Endothelial cell of umbilical vein (primary cell): ENCODE measurements around the gene NOTCH1. TPM values are rescaled to one million over a fixed set of nuclear protein-coding genes. Genes with fewer than 3 reads are reported as not detected.

Source experiments
- BruUV-seq: library from RNA; stranded (reverse); fragments of 400-500 nt; replicated peaks from 2 replicates; lab custom pipeline; 2021; lab: Mats Ljungman, UMichigan
- CTCF ChIA-PET: fragments of 300-600, 350-600 bp; sonication (Branson Sonifier 250); formaldehyde crosslinking; loops from one replicate; lab custom pipeline; 2021; ENCODE audit warnings: antibody characterized with exemption, inconsistent platforms; lab: Charles Lee
- POLR2A ChIA-PET: fragments of 300-600, 350-600 bp; sonication (Branson Sonifier 250); formaldehyde crosslinking; loops from one replicate; lab custom pipeline; 2021; ENCODE audit warnings: antibody characterized with exemption, inconsistent platforms; lab: Charles Lee
- DNase-seq: peaks from one replicate; pipeline ENCODE4 v3.0.0-alpha.2; 2011; ENCODE audit warnings: low read depth, low spot score
- FAIRE-seq: peaks from 2 replicates; lab custom pipeline; 2011; peaks lifted over from hg19 to GRCh38; lab: Jason Lieb, UNC
- H2AFZ ChIP-seq: 2 replicates; pipeline ENCODE4 v1.6.0; 2012; ENCODE audit warnings: low read depth, low read length, control low read depth, inconsistent platforms
- H3K27ac ChIP-seq: 2 replicates; pipeline ENCODE4 v1.5.1; 2011; ENCODE audit warnings: low read depth, mild to moderate bottlenecking, control low read depth, low read length, moderate library complexity; ENCODE audit not compliant: insufficient read depth
- H3K27me3 ChIP-seq, 2 experiments: 2 replicates each; pipeline versions ENCODE4 v1.6.0 to v1.6.1; 2011; ENCODE audit warnings: low read length in 2 of 2, mixed read lengths in 1 of 2; ENCODE audit not compliant: control insufficient read depth in 2 of 2, insufficient read depth in 2 of 2
- H3K36me3 ChIP-seq, 2 experiments: 2 replicates in 1 of 2; 3 replicates in 1 of 2; pipeline ENCODE4 v1.5.1; 2011; ENCODE audit warnings: low read length in 2 of 2, mild to moderate bottlenecking in 1 of 2, moderate library complexity in 1 of 2; ENCODE audit not compliant: control insufficient read depth in 2 of 2, insufficient read depth in 2 of 2; ENCODE audit errors: extremely low read depth in 1 of 2
- H3K4me1 ChIP-seq: 3 replicates; pipeline ENCODE4 v1.5.1; 2011; ENCODE audit warnings: mild to moderate bottlenecking, low read length; ENCODE audit not compliant: control insufficient read depth, insufficient read depth; ENCODE audit errors: extremely low read depth
- H3K4me2 ChIP-seq: 2 replicates; pipeline ENCODE4 v1.6.1; 2011; ENCODE audit warnings: low read length, control low read depth, mixed read lengths; ENCODE audit not compliant: insufficient read depth
- H3K4me3 ChIP-seq, 3 experiments: fragments of 200-600 bp in 1 of 3; sonication (generic), shearing (Covaris generic) in 1 of 3; replicated peaks in 1 of 3; 2 replicates each; pipeline ENCODE4 v1.5.1; 2011 to 2016; ENCODE audit warnings: control low read depth in 3 of 3, low read length in 3 of 3, mild to moderate bottlenecking in 2 of 3, inconsistent platforms in 1 of 3, low read depth in 1 of 3, moderate library complexity in 1 of 3; ENCODE audit not compliant: insufficient read depth in 1 of 3
- H3K79me2 ChIP-seq: 2 replicates; pipeline ENCODE4 v1.6.0; 2012; ENCODE audit warnings: low read length, inconsistent platforms; ENCODE audit not compliant: control insufficient read depth, insufficient read depth
- H3K9ac ChIP-seq: replicated peaks from 2 replicates; pipeline ENCODE3; 2011; ENCODE audit warnings: low read length, control low read depth; ENCODE audit not compliant: insufficient read depth; ENCODE audit errors: extremely low read depth
- H3K9me1 ChIP-seq: replicated peaks from 3 replicates; pipeline ENCODE4 v1.6.0; 2011; ENCODE audit warnings: mild to moderate bottlenecking, low read length; ENCODE audit not compliant: control insufficient read depth, insufficient read depth; ENCODE audit errors: extremely low read depth
- H3K9me3 ChIP-seq: replicated peaks from 2 replicates; pipeline ENCODE4 v1.5.1; 2012; ENCODE audit warnings: low read length, inconsistent platforms; ENCODE audit not compliant: control insufficient read depth, insufficient read depth
- H4K20me1 ChIP-seq: replicated peaks from 2 replicates; pipeline ENCODE3; 2011; ENCODE audit warnings: mild to moderate bottlenecking, low read length; ENCODE audit not compliant: control insufficient read depth, insufficient read depth; ENCODE audit errors: extremely low read depth
- CTCF ChIP-seq, 2 donors: IDR thresholded peaks; 1 replicate in 1 of 2; 2 replicates in 1 of 2; pipeline ENCODE4 v1.5.1; 2011; ENCODE audit warnings: low read length in 2 of 2, mild to moderate bottlenecking in 2 of 2, moderate library complexity in 2 of 2, control low read depth in 1 of 2, inconsistent platforms in 1 of 2, low read depth in 1 of 2; ENCODE audit not compliant: insufficient read depth in 1 of 2; ENCODE audit errors: extremely low read depth in 1 of 2
- FOS ChIP-seq: IDR thresholded peaks from 2 replicates; pipeline ENCODE4 v1.6.1; 2011; ENCODE audit warnings: mild to moderate bottlenecking, low read length, moderate library complexity, borderline replicate concordance; ENCODE audit not compliant: insufficient read depth
- GATA2 ChIP-seq: IDR thresholded peaks from 2 replicates; pipeline ENCODE4 v1.7.0; 2011; ENCODE audit warnings: low read depth, mild to moderate bottlenecking, moderate library complexity, mixed read lengths, low read length; ENCODE audit not compliant: insufficient read length, insufficient read depth
- JUN ChIP-seq: IDR thresholded peaks from 2 replicates; pipeline ENCODE4 v1.6.1; 2011; ENCODE audit warnings: borderline replicate concordance, low read depth; ENCODE audit not compliant: insufficient read length, insufficient read depth
- MAX ChIP-seq: IDR thresholded peaks from 2 replicates; pipeline ENCODE4 v1.6.1; 2011; ENCODE audit not compliant: insufficient read depth, insufficient read length
- POLR2AphosphoS5 ChIP-seq: IDR thresholded peaks from 2 replicates; pipeline ENCODE4 v1.6.1; 2012; ENCODE audit warnings: low read depth, mild to moderate bottlenecking, control low read depth, low read length, moderate library complexity; ENCODE audit not compliant: insufficient read depth
- dilution Hi-C: fragments of 300-500 bp; cut with MboI; formaldehyde crosslinking; loops from one replicate; pipeline ENCODE4 v1.15.0; 2019; ENCODE audit warnings: low sequenced_read_pairs; ENCODE audit not compliant: extremely low pct_ligation_motif_present
- intact Hi-C: fragments of 100-400 bp; cut with micrococcal nuclease; formaldehyde crosslinking; loops from one replicate; pipeline ENCODE4 v1.10.0; 2022
- polyA plus RNA-seq, 4 experiments: library from polyadenylated mRNA; depleted of rRNA in 3 of 4; stranded (reverse) in 3 of 4; unstranded in 1 of 4; fragments of >200 nt; gene quantifications; 2 replicates each; pipeline versions ENCODE4 v1.2.1 to v1.2.3, GENCODE V29; 2011 to 2012; ENCODE audit warnings: missing spikeins in 1 of 4
- total RNA-seq: library from RNA; stranded (reverse); gene quantifications from 2 replicates; pipeline ENCODE4 v1.2.3, GENCODE V29; 2021

NOTCH1 gene
- total and polyA plus RNA-seq, 2 donors (not counting 3 experiments of a cell fraction or from before 2014, with no cell fraction given): 31.7 to 153 TPM

GRCh38 chr9:136536051-136536720 lies 9.7 kb downstream of the NOTCH1 start:
- Histone ChIP-seq H3K27me3 (no peaks in the 10 kb centered on the region), H3K4me2 (no peak overlapping the region), H3K4me3 (no peak overlapping the region), H4K20me1 (no peaks in the 10 kb centered on the region), H3K9me1 (no peaks in the 10 kb centered on the region), H3K27ac (no peak overlapping the region), H3K9ac (no peak overlapping the region), H3K4me1 (peaks cover 59% of the 10 kb centered on the region), H3K79me2 (peaks cover 84% of the 10 kb centered on the region), H2AFZ (no peak overlapping the region), H3K9me3 (no peaks in the 10 kb centered on the region), H3K36me3 (peaks cover 0 to 37% of the 10 kb centered on the region in 2 experiments)
- POLR2A ChIA-PET: no interaction called here
- dilution Hi-C loops (no loop called here), intact Hi-C loops (no loop called here)
- TF ChIP-seq POLR2AphosphoS5 (no peak), JUN (no peak), FOS (no peak), CTCF (IDR thresholded peaks at IDR 0.05; ENCODE audit: extremely low read depth in 1 of 2, insufficient read depth in 1 of 2, low read depth in 1 of 2, low read length in 2 of 2) (no peak), GATA2 (no peak), MAX (no peak)
- no peak for DNase-seq
- CTCF ChIA-PET: interaction anchor here (1.1 kb wide), 1 partner anchor 89 kb away, joined by 3 read pairs; no protein-coding TSS in a partner anchor
- no peak for FAIRE-seq
- no TSS peak for BruUV-seq
